Measurements from ENCODE around the gene RAB11FIP3.

RAB11FIP3 gene

DNA sequence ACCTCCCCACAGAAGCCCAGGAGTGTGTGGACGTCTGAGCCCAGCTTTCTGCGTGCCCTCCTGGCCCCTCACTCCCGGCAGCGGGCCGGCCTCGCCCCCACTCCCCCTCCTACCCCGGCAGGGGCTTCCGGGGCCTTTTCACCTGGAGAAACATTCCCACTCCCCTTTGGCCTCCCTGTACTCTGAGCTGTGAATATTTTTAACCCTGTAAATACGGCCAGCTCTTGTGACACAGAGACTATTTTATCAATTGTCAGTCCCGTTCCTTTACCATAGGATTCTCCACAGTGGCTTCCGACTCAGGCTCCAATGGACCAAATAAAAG lies 128.8 kb downstream of the RAB11FIP3 start:
- TF ChIP-seq CTCF (IDR thresholded peaks at IDR 0.05; ENCODE audit: insufficient read depth, missing control alignments), result no peak
- FAIRE-seq, result no peak
- DNase-seq (ENCODE audit: insufficient read length, low spot score), result no peak

- no peak for FAIRE-seq
- TF ChIP-seq CTCF (IDR thresholded peaks at IDR 0.05; ENCODE audit: insufficient read depth, missing control alignments), result no peak
Measured at GRCh38 chr16:554640-555365, 129.4 kb downstream of the RAB11FIP3 start.

DNA sequence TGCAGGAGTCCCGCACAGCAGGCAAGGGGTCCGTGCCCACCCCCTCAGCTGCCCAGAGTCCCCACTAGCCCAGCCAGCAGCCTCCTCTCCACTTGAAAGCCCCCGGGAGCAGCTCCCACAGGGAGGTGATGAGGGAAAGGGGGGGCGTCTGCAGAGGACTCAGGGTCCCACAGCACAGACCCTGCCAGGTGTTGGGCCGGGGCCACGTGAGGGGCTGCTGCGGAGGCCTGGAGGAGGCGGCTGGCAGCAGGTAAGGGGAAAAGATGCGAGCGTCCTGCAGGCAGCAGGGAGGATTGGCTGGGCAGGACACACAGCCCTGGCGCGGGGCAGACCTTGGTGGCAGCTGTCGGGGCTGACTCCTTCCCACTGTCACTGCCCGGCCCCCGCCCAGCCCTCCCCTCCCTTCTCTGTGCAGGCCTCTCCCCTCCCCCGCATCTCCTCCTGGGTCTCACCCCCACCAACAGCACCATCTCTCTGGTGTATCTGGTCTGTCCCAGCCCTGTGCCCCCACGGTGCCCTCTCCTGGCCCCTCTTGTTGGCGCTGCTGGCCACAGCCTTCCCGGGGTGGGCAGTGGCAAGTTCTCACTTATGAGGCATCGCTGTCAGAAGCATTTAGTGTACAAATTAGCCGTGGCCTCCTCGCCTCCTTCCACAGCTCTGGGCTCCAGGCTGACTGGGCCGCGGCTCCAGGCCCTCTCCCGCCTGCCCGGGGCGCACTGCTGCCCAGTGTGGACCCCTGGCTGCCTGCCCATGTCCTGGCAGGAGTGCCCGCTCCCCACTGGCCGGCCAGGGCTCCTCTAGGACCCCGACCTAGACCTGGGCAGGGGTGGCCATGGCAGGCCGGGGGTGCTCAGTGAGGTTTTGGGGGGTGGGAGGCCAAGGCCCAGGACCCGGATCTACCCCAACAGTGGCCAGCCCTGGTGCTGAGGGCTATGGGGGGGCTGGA lies 130.4 kb downstream of the RAB11FIP3 start:
- FAIRE-seq (no peak), DNase-seq (ENCODE audit: insufficient read length, low spot score) (no peak)
- TF ChIP-seq CTCF (IDR thresholded peaks at IDR 0.05; ENCODE audit: insufficient read depth, missing control alignments), result no peak

More at GRCh38 chr16:554640-555365, 129.4 kb downstream of the RAB11FIP3 start:
- DNase-seq (ENCODE audit: insufficient read length, low spot score), result no peak

DNA sequence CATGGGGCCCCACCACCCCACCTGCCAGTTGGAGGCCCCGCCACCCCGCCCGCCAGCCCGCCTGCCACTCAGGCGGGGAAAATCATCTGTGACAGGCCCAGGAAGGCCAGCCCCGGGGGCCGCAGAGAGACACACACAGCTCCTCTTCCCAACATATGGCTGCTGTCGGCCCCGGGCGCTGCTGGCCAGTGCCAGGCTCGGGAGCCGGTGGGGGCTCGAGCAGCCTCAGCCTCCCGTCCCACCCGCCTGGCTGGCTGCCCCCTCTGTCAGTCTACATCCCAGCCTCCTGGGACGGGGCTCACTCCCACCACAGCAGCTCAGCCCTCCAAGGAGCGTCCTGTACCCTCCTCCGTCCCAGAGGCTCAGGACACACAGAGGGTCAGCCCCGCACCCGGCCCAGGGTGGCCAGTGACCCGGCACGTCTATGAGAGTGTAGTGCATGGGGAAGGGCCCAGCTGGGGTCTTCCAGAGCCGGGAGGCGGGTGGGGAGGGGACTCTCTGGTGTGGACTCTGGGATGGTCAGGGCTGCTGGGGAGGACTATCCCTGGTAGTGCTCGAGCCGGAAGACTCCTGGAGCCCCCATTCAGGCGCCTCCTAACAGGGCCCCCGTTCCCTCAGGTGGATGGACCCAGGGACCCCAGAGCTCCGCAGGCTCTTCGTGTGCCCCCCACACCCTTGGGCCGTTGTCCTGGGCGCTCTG lies 131.2 kb downstream of the RAB11FIP3 start:
- FAIRE-seq, result no peak
- no peak for TF ChIP-seq CTCF (IDR thresholded peaks at IDR 0.05; ENCODE audit: insufficient read depth, missing control alignments)
- DNase-seq (ENCODE audit: insufficient read length, low spot score), result no peak

DNA sequence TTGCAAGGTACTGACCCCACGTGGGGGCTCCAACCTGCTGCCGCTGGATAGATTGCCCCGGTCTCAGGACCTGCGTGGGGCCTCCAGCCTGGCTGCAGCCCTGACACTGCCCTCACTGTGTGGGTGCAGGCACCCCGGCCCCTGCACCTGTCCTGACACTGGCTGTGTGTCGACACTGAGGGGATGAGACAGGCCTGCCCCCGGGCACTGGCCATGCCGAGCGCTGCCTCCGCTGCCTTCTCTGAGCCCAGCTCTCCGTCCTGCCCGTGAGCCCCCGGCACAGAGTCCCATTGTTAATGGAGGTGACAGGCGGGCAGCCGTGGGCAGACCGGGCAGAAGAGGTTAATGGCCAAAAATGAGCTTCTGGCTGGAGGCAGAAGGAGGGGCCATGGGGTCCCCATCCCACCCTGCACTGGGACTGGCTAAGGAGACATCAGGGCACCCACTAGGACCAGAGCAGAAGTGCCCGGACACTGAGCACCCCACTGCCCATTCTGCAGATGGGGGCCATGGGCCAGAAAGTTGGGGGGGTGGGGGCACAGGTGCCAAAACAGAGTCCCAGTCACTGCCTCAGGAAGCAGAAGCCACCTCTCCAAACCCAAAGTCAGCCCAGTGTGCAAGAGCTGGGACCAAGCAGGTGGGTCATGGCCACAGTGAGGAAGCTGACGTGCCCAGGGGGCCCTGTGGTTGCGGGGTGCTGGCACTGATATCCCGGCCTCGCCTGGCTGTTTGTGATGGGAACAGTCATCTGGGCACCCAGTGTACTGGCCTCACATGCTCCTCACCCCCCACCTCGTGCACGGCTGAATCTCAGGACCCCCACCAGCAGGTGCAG lies 132.2 kb downstream of the RAB11FIP3 start:
- no peak for FAIRE-seq
- no peak for DNase-seq (ENCODE audit: insufficient read length, low spot score)
- no peak for TF ChIP-seq CTCF (IDR thresholded peaks at IDR 0.05; ENCODE audit: insufficient read depth, missing control alignments)

GRCh38 chr16:558298-559020 lies 133.0 kb downstream of the RAB11FIP3 start:
- no peak for FAIRE-seq
- no peak for DNase-seq (ENCODE audit: insufficient read length, low spot score)
- TF ChIP-seq CTCF (IDR thresholded peaks at IDR 0.05; ENCODE audit: insufficient read depth, missing control alignments), result no peak
